CD4-positive, alpha-beta T cell treated with Interleukin-15 for 1 hour (primary cell): ENCODE measurements around the gene SPRR1B.
"Not testable (repeated sequence)": the region's sequence is repeated elsewhere in the genome, so short reads cannot be mapped to it uniquely, and the experiment has no call there.

Source experiments
- DNase-seq: peaks from one replicate; pipeline ENCODE4 v3.0.0-alpha.2; 2020

SPRR1B gene

GRCh38 chr1:153040950-153041631 lies 10.1 kb downstream of the SPRR1B start, which contains the start of gene SPRR2D:
TSS of gene SPRR2D (minus strand) at chr1:153041120. CDS start at chr1:153040346, 774 bp downstream.
- DNase-seq, result no peak

GRCh38 chr1:153049211-153049610 lies 18.2 kb downstream of the SPRR1B start:
- DNase-seq, result no peak

GRCh38 chr1:153056111-153056510 lies 25.1 kb downstream of the SPRR1B start:
- not testable (repeated sequence) for DNase-seq

- DNase-seq, result no peak
These were observed 26.4 kb downstream of the SPRR1B start, which contains the start of gene SPRR2A for GRCh38 chr1:153057375-153057774. TSS of gene SPRR2A (minus strand) at chr1:153057512. CDS start at chr1:153056735, 777 bp downstream.

- DNase-seq, result no peak
These were observed 27.2 kb downstream of the SPRR1B start for GRCh38 chr1:153058154-153058553.

- DNase-seq, result no peak
These were observed 28.1 kb downstream of the SPRR1B start for GRCh38 chr1:153058826-153059784.

GRCh38 chr1:153070243-153070642 lies 39.2 kb downstream of the SPRR1B start:
- DNase-seq, result no peak

GRCh38 chr1:153071511-153071910 lies 40.5 kb downstream of the SPRR1B start, which contains the start of gene SPRR2B:
TSS of gene SPRR2B (minus strand) at chr1:153071611. CDS start at chr1:153070839, 772 bp downstream.
- no peak for DNase-seq

GRCh38 chr1:153072806-153073726 lies 42.1 kb downstream of the SPRR1B start:
- no peak for DNase-seq

GRCh38 chr1:153081736-153082135 lies 50.7 kb downstream of the SPRR1B start:
- no peak for DNase-seq
